DOHH2 (cell line): ENCODE results near the gene RAE1.
"Not testable (repeated sequence)": the region's sequence is repeated elsewhere in the genome, so short reads cannot be mapped to it uniquely, and the experiment has no call there.

Source experiments
- CTCF ChIP-seq: fragments of 200-600 bp; sonication (generic); IDR thresholded peaks from one replicate; pipeline ENCODE4 v1.5.1; 2014; ENCODE audit warnings: antibody characterized with exemption, mild to moderate bottlenecking, low read depth, low read length; ENCODE audit not compliant: poor library complexity, severe bottlenecking
- EZH2phosphoT487 ChIP-seq: fragments of 200-600 bp; sonication (generic); IDR thresholded peaks from 2 replicates; pipeline ENCODE4 v1.6.1; 2017; ENCODE audit warnings: borderline replicate concordance, mild to moderate bottlenecking, antibody characterized with exemption, low read length, moderate library complexity, mixed read lengths

DNA sequence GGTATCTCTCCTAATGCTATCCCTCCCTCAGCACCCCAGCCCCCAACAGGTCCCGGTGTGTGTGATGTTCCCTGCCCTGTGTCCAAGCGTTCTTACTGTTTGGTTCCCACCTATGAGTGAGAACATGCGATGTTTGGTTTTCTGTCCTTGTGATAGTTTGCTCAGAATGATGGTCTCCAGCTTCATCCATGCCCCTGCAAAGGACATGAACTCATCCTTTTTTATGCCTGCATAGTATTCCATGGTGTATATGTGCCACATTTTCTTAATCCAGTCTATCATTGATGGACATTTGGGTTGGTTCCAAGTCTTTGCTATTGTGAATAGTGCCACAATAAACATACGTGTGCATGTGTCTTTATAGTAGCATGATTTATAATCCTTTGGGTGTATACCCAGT lies 68.4 kb downstream of the RAE1 start:
- not testable (repeated sequence) for TF ChIP-seq CTCF, EZH2phosphoT487
